ENCODE data around the gene POU2AF1.

DNA sequence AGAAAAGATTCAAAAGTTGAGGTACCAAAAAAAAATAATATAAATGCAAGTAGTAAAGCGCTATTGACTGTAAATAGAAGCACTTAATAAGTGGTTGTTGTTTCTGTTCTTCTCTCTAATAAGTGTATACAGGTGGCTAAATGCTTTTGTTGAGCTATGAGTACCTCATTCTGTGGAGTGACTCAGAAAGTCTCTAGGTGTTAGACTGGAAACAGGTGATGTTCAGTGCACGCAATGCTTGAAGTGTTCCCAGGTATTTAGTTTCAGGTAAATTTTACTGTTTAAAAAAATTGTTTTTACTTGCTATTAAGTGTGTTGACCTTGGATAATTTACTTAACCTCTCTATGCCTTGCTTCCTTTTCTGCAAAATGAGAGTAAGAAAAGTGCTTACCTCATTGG lies 56.5 kb downstream of the POU2AF1 start:
- TF ChIP-seq, protein P1, sequence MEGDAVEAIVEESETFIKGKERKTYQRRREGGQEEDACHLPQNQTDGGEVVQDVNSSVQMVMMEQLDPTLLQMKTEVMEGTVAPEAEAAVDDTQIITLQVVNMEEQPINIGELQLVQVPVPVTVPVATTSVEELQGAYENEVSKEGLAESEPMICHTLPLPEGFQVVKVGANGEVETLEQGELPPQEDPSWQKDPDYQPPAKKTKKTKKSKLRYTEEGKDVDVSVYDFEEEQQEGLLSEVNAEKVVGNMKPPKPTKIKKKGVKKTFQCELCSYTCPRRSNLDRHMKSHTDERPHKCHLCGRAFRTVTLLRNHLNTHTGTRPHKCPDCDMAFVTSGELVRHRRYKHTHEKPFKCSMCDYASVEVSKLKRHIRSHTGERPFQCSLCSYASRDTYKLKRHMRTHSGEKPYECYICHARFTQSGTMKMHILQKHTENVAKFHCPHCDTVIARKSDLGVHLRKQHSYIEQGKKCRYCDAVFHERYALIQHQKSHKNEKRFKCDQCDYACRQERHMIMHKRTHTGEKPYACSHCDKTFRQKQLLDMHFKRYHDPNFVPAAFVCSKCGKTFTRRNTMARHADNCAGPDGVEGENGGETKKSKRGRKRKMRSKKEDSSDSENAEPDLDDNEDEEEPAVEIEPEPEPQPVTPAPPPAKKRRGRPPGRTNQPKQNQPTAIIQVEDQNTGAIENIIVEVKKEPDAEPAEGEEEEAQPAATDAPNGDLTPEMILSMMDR (IDR thresholded peaks at IDR 0.05; ENCODE audit: low read length) = no peak
- TF ChIP-seq EZH2 (optimal IDR thresholded peaks at IDR 0.05; ENCODE audit: low read depth, low read length) = no peak

Data from MM.1S (cell line).